ENCODE measurements around the gene EIPR1. TPM values are rescaled to one million over a fixed set of nuclear protein-coding genes. Genes with fewer than 3 reads are reported as not detected.

EIPR1 gene
- total RNA-seq, 1 donor from 2014 or later: 8.4 TPM

DNA sequence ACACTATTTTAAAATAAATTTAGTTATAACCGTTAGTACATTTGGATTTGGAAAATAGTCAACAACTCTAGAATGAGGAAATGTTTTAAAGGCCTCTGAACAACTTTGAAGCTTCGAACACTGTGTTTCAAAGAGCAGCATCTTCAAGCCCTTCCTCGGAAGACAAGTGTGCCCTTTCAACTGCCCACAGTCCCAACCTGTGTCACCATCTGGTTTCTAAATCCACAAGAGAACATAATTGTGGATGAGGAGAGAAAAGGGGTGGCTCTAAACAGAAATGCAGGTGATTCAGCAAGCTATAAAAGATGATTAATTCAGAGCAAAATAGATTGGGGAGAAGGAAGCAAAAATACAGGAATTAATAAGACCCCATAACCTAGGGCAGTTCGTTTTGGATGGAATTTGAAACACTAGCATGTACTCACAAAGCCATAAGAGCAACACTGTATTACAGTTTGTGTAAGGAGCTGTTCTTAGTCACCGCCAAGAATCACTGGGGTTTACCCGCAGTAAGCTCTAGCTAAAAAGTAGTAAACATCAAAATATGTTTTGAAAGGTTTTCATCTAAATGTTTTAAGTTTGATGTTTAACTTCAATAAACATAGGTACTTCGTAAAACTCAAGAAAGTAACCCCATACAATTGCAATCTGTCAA lies 160.7 kb downstream of the EIPR1 start:
- intact Hi-C loops (cut with DNase I): no loop called here
- no peak for ATAC-seq (ENCODE audit: poor library complexity)
- DNase-seq: no peak

DNA sequence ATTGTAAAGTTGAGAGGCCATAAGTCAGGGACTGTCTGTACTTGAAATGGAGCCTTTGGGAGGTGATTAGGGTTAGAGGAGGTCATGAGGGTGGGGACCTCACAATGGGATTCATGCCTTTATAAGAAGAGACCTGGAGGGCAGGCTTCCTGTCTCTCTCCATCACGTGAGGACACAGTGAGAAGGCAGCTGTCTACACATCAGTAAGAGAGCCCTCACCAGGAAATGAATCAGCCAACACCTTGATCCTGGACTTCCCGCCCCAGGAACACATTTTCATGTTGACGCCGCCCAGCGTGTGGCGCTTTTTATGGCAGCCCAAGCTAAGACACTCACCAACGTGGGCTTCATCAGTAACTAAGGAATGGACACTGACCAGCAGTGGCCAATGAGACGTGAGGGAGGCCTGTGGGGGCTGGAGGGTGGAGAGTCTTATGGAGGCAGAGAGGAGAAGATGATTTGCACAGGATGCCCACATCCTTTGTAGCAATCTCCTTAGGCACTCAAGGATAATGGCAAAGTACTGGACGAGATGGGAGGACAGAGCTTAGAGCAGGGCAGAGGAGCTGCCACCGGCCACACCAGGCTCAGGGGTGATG lies 162.7 kb downstream of the EIPR1 start:
- ATAC-seq (ENCODE audit: poor library complexity) (no peak), DNase-seq (no peak)
- intact Hi-C loops (cut with DNase I): no loop called here

DNA sequence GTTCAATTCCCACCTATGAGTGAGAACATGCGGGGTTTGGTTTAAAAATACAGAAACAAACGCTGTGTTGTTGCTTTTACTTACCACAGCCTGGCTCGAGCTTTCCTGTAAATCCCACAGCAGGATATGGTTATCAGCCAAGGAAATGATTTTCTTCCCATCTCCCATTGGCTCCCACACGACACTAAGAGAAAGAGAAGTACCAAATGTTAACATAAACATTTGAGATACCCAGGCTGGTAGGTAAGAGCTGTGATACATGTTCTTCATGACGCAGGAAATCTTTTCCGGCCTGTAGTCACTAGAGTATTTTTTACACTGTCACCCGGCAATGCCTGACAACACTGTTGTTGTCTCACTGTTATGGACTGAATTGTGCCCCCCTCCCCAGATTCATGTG lies 163.6 kb downstream of the EIPR1 start:
- intact Hi-C loops (cut with DNase I): no loop called here
- ATAC-seq (ENCODE audit: poor library complexity): no peak
- no peak for DNase-seq

DNA sequence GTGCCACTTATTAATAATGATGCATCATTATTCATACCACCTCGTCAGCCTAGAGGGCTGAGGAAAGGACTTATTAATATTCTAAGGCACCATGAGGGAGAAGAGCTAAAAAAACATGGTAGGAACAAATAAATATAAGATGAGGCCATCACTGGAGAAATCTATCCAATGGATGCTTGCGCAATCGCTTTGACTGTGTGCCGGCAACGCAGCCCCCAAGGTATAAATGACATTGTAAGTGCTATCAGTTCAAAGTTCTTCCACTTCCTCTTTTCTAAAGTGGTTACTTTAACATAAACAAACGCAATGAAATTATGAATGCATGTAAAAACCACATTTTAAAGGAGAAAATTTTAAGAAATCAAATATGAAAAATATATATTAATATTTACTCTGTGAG lies 164.6 kb downstream of the EIPR1 start:
- intact Hi-C loops (cut with DNase I): no loop called here
- ATAC-seq (ENCODE audit: poor library complexity) (no peak), DNase-seq (no peak)

DNA sequence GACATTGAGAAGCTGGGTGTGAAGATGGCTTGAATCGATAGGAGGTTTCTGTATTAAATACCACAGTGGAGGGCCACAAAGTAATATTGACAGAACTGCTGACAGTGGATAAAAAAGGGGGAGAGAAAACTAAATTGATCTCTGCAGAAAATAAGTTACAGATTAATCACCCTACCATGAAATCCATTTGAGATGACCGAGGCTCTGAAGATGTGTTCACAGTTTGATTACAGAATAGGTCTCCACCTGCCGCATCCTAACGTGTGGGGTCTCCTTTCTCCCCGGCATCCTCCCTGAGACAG lies 165.6 kb downstream of the EIPR1 start:
- intact Hi-C loops (cut with DNase I): no loop called here
- ATAC-seq (ENCODE audit: poor library complexity) (no peak), DNase-seq (no peak)

DNA sequence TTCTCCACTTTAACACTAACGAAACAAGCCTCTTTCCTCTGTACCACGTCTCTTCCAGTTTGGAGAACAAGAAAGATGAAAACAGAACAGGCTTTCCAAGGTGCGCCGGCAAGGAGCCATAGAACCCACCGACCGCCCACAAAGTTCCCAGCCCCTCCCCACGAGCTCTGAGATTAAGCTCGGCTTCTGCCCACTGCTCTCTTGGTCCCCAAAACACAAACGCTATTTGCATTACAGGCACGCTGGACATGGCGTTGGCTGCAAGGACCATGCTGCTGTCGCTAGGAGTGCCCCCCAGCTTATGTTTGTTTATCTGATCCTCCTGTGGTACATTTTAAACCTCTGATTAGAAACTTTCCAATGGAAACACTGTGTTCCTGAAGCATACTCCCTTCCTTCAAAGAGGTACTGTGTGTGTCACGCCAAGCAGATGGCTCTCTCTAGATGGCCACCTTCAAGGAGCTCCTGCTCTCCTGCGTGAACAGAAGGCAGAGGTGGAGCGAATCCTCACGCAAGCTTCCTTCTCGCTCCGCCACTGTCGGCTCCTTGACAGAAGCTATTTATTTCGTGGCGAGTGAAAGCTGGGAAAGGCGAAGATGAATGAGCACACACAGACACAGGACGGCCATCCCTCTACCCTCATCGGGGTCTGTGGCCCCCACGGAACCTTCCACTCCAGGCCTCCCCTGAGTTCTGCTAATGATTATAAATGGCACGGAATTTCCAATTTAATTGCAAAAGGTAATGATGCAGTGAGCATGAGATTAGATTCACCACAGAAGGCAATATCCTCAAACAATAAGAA lies 166.2 kb downstream of the EIPR1 start:
- ATAC-seq (ENCODE audit: poor library complexity) (no peak), DNase-seq (no peak)
- intact Hi-C loops (cut with DNase I): no loop called here

DNA sequence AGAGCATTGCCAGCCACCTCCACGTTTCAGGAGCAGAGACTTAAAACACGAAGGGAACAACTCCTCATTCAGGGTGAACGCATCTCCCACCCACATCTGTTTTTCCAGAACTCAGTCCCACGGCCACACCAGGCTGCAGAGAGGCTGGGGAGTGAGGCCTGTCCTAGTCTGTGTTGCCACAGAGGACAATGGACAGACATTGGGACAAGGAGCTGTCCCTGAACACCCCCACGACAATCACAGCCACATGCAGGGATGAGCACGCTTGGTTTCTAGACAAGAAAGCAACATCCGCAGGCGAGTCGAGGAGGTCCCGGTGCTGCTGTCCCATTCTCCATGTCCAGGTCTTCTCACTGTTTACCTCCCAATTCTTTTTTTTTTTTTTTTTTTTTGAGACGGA lies 167.4 kb downstream of the EIPR1 start:
- DNase-seq: no peak

DNA sequence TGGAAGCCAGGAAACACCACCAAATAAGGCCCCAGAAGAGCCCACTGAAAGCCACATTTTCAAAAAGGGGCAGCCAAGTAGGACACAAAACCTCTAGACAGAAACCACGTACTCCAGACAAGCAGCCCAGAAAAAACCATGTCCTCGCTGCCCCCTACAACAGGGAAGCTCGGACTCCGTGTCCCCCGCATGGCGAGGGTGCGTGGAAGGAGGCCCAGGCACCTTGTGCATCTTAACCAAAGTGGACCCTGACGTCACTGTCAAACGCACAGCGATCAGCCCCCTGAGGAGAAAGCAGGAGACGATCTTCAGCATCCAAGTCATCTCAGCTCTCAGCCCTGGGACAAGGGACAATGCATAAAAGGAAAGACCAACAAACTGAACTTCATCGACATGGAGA lies 168.4 kb downstream of the EIPR1 start:
- no peak for ATAC-seq (ENCODE audit: poor library complexity)
- no peak for DNase-seq
- intact Hi-C loops (cut with DNase I): no loop called here

More for the DNA sequence above, 167.4 kb downstream of the EIPR1 start:
- intact Hi-C loops (cut with DNase I): no loop called here
- ATAC-seq (ENCODE audit: poor library complexity): no peak

DNA sequence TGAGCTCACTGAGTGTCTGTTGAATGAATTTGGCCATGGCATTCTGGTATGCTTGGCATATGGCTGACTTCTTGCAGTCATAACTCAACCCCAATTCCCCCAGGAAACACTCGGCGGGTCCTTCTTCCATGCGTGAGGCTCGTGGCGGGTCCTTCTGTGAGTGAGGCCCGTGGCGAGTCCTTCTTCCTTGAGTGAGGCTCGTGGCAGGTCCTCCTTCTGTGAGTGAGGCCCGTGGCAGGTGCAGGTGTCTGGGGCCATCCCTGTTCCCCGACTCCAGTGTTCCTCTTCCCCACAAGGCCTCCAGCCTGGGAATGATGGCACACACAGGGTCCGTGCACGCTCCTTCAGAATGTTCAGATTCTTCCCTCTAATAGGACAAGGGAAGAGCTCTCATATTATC lies 169.0 kb downstream of the EIPR1 start:
- intact Hi-C loops (cut with DNase I): no loop called here
- DNase-seq (no peak), ATAC-seq (ENCODE audit: poor library complexity) (no peak)

DNA sequence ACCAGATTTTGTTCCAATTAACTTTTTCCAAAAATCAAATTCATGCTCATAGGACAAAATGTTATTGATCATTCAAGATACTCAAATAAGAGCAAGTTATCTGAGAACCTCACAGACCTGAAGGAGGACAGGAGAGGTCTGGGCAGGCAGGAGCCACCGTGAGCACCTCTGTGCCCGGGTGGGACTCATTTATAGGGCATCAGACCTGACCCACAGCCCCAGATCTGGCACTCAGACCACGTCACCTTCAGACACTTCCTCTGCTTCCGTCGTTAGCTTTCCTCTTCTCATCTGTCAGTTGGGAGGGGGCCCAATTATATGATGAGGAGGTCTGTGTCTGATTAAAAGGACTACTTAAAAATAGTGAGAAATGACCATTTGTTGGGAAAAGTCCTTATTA lies 169.4 kb downstream of the EIPR1 start:
- DNase-seq (no peak), ATAC-seq (ENCODE audit: poor library complexity) (no peak)
- intact Hi-C loops (cut with DNase I): no loop called here

DNA sequence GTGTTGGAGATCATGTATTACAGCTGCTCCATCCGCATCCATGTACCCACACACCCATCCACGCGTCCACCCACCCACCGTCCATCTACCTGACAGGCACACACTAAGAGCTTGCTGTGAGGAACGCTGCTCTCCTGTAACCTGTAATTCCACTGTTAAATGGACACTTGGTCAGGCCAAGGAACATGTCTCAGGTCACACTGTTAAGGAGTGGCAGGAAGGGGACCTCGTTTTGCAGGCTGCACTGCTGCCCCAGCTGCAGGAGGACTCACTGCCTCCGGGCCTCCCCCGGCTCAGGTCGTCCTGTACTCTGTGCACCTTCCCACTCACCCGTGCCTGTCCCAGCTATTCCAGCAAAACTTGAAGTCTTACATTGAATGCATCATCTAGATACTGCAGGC lies 170.5 kb downstream of the EIPR1 start:
- intact Hi-C loops (cut with DNase I): no loop called here
- ATAC-seq (ENCODE audit: poor library complexity): no peak
- no peak for DNase-seq

DNA sequence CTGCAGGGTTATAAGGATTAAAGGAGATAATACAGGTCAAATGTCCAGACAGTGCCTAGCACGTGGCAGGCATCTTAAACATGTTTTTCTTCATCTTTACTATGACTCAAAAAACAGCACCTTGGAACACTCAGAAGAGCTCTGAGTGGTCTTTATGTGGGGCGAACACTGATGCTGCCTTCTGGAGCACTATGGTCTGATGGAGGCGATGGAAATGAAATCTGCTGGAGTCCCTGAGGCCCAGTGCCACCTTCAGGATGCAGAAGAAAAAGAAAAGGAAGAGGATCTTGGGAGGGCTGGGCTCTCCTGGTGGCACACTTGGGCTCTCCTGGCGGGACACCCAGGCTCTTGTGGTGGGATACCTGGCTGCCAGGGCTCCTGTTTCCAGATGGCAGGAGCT lies 171.8 kb downstream of the EIPR1 start:
- intact Hi-C loops (cut with DNase I): no loop called here
- ATAC-seq (ENCODE audit: poor library complexity) (no peak), DNase-seq (no peak)

DNA sequence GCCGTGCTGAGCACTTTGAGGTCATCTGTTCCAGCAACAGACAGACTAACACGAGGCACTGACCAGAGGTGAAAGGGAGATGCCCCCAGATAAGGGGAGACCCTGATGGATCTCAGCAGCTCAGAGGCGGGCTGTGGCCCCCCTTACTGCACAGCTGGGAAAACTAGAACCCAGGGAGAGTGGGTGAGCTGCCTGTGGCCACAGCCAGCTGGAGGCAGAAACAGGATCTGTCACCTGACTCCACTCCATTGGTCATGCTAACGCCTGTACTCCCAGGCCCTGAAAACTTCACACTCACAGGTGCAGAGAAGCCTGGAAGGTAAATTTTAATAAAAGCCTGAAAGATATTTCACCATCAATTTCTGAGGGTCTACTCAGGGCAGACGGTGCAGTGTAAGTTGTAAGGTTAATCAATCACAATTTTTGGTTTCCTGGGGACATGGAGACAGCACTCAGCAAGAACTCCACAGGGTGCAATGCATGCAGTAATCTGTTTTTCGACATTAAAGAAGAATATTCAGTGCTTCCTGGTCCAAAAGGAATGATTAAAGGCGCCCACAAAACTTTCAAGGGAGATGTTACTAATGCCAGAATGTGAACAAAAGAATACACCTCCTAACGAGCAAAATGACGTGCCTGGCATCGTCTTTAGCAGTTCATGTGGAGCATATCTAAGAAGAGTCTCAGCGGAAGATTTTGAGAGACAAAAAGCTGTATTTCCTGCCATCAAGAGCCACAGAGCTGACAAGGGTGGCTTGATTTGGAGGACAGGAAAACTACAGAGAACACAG lies 173.4 kb downstream of the EIPR1 start:
- intact Hi-C loops (cut with DNase I): no loop called here
- DNase-seq (no peak), ATAC-seq (ENCODE audit: poor library complexity) (no peak)

DNA sequence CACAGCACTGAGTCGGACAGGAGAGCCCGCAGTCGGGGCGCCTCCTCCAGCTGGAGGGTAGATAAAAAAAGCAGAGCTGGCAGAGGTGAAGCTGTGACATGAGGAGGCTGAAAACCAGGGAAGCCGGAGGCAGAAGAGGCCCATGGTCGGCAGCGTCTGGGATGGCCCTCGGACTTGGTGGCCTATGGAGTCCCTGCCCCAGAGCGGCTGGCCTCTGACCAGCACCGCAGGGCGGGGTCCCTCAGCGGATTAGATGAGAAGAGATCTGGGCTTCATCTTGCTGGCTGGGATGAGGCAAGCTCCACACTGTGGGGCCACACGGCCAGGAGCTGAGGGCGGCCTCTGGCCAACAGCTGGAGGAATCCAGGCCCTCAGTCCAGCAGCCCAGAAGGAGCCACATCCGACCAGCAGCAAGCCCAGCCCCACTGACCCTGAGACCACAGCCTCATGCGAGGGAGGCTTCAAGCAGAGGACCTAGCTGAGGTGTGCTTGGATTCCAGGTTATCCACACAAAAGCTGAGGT lies 174.1 kb downstream of the EIPR1 start:
- intact Hi-C loops (cut with DNase I): no loop called here
- ATAC-seq (ENCODE audit: poor library complexity): no peak
- DNase-seq: no peak

DNA sequence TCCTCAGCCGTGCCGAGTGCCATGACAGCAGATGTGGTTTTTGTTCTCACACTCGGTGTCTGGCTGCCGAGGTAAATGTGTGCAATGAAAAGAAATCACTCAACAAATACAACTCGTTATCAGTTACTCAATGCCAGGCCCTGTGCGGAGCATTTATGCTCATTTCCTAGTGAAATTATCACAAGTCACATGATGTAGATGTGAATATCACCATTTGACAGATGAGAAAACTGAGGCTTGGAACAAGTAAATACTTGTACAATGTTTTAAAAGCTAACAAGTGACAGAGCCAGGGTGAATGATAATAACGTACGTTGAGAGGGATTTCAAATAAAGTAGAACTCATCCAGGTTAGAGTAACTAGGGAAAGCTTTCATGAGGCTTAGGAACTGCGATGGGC lies 174.7 kb downstream of the EIPR1 start:
- intact Hi-C loops (cut with DNase I): no loop called here
- no peak for ATAC-seq (ENCODE audit: poor library complexity)

DNA sequence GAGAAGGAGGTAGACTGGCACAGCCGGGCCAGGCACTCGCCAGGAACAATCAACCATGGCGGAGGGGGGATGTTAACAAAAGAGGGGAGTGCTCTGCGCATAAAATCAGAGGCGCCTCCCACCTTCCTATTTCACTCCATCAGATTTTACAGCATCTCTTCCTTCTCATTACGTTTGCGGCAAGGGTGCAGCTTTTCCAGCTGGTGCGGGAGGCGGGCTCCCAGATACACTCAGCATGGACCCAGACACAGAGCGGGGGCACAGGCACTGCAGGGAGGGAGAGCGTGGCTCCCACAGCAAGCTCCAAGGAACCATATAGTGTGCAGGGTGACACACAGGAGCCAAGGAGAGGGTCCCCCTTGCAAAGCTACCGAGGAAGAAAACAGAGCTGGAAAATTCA lies 176.3 kb downstream of the EIPR1 start:
- intact Hi-C loops (cut with DNase I): no loop called here
- ATAC-seq (ENCODE audit: poor library complexity) (no peak), DNase-seq (no peak)

More for the DNA sequence above, 174.7 kb downstream of the EIPR1 start:
- no peak for DNase-seq

DNA sequence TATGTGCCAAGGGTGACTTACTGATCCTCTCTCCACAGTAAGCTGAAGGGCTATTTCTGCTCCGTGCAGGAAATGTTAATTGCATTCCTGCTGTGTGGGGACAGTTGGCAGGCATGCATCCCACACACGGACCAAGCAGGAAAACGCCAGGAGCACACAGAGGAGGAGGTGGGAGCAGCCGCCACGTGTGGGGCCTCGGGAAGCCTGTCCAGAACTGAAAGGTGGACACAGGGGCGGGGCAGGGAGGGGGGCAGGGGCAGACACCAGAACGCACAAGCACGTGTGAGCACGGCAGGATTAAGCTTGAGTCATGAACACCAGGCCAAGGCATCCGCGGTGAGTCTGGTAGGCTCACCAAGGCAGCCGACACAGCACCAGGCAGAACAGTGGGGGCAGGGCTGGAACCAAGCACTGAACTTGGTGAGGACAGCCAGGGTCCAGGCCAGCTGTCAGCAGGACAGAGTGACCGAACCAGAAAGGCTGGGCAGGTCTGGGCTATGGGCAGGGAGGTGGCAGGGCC lies 177.1 kb downstream of the EIPR1 start:
- intact Hi-C loops (cut with DNase I): no loop called here
- DNase-seq: peak; percentile 47
- peak; percentile 80 for ATAC-seq (ENCODE audit: poor library complexity)

DNA sequence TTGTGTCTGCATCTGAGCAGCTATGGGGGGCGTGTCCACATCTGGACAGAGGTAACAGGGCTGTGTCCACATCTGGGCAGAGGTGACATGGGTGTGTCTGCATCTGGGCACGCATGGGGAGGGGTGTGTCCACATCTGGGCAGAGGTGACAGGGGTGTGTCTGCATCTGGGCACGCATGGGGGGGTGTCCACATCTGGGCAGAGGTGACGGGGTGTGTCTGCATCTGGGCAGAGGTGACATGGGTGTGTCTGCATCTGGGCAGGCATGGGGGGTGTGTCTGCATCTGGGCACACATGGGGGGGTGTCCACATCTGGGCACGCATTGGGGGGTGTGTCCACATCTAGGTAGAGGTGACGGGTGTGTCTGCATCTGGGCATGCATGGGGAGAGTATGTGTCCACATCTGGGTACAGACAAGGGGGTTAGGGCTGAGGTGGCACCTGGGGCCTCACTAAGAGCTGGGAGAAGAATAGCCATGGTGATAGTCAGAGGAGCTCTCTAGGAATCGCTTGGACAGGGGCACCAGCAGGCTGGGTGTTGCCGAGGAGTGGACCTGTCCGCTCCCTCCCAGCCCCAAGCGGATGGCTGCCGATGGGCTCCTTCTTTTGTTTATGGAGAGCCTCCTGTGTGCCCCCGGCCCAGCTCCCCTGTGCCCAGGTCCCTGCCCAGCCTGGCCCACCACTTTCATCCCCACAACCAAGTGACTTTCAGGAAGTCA lies 177.8 kb downstream of the EIPR1 start:
- intact Hi-C loops (cut with DNase I): no loop called here
- peak; percentile 13 for DNase-seq
- ATAC-seq (ENCODE audit: poor library complexity): peak; percentile 21

All from Right ventricle myocardium superior (tissue), 1 donor.